ENCODE measurements around the gene MGMT.
"Not testable (repeated sequence)": the region's sequence is repeated elsewhere in the genome, so short reads cannot be mapped to it uniquely, and the experiment has no call there.

The MGMT gene

GRCh38 chr10:129426606-129427005, 40.4 kb upstream of the MGMT start:
- H3K4me2 ChIP-seq (ENCODE audit: low read depth, low read length) = no peak overlapping the region
- H3K4me1 ChIP-seq (ENCODE audit: low read length) = no peaks in the 10 kb centered on the region
- H2AFZ ChIP-seq (ENCODE audit: low read length) = no peak overlapping the region
- TF ChIP-seq EZH2phosphoT487 (IDR thresholded peaks at IDR 0.05; ENCODE audit: low read length) (no peak), EZH2 (optimal IDR thresholded peaks at IDR 0.05; ENCODE audit: low read depth, low read length) (no peak)
- TF ChIP-seq, protein P1, sequence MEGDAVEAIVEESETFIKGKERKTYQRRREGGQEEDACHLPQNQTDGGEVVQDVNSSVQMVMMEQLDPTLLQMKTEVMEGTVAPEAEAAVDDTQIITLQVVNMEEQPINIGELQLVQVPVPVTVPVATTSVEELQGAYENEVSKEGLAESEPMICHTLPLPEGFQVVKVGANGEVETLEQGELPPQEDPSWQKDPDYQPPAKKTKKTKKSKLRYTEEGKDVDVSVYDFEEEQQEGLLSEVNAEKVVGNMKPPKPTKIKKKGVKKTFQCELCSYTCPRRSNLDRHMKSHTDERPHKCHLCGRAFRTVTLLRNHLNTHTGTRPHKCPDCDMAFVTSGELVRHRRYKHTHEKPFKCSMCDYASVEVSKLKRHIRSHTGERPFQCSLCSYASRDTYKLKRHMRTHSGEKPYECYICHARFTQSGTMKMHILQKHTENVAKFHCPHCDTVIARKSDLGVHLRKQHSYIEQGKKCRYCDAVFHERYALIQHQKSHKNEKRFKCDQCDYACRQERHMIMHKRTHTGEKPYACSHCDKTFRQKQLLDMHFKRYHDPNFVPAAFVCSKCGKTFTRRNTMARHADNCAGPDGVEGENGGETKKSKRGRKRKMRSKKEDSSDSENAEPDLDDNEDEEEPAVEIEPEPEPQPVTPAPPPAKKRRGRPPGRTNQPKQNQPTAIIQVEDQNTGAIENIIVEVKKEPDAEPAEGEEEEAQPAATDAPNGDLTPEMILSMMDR (IDR thresholded peaks at IDR 0.05; ENCODE audit: low read length) = no peak
- H3K36me3 ChIP-seq (replicated peaks; ENCODE audit: insufficient read depth, low read length) = no peaks in the 10 kb centered on the region
- H3K79me2 ChIP-seq (ENCODE audit: low read length) = no peaks in the 10 kb centered on the region
- no peak overlapping the region for H3K9ac ChIP-seq (ENCODE audit: low read length)
- DNase-seq = no peak
- H3F3A ChIP-seq (ENCODE audit: insufficient read depth, low read length) = no peaks in the 10 kb centered on the region
- no peaks in the 10 kb centered on the region for H3K9me3 ChIP-seq (replicated peaks; ENCODE audit: insufficient read depth, low read length)
- H3K27me3 ChIP-seq (replicated peaks; ENCODE audit: insufficient read depth, low read length) = no peaks in the 10 kb centered on the region
- no peak overlapping the region for H3K4me3 ChIP-seq (ENCODE audit: low read length)
- no peaks in the 10 kb centered on the region for H3K9me2 ChIP-seq (replicated peaks; ENCODE audit: insufficient read depth, low read length)
- H4K20me1 ChIP-seq (ENCODE audit: insufficient read depth, low read length) = no peaks in the 10 kb centered on the region
- no peak overlapping the region for H3K27ac ChIP-seq (ENCODE audit: low read length)

DNA sequence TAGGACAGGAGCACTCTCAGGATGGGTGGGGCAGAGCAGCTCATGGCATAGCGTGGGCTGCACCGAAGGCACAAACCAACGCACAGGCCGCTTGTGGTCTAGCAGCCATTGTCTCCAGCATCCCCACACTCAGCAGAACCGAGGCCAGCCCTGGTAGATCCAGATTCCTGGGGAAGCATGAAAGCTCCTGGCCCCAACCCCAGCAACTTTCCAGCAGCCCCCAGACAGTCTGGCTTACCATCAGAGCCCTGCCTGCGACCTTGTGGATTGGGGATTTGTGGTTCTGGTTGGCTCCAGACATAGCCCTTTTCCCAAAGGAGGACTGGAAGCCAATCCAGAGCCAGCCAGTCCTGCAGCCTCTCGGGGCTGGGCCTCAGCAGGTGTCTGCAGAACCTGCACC, 33.8 kb upstream of the MGMT start:
- no peaks in the 10 kb centered on the region for H3K36me3 ChIP-seq (replicated peaks; ENCODE audit: insufficient read depth, low read length)
- H3K4me3 ChIP-seq (ENCODE audit: low read length) = no peak overlapping the region
- H3K27me3 ChIP-seq (replicated peaks; ENCODE audit: insufficient read depth, low read length) = no peaks in the 10 kb centered on the region
- TF ChIP-seq, protein P1 (IDR thresholded peaks at IDR 0.05; ENCODE audit: low read length) = no peak
- TF ChIP-seq EZH2phosphoT487 (IDR thresholded peaks at IDR 0.05; ENCODE audit: low read length) = no peak
- TF ChIP-seq EZH2 (optimal IDR thresholded peaks at IDR 0.05; ENCODE audit: low read depth, low read length) = no peak
- no peak overlapping the region for H2AFZ ChIP-seq (ENCODE audit: low read length)
- no peaks in the 10 kb centered on the region for H3K9me2 ChIP-seq (replicated peaks; ENCODE audit: insufficient read depth, low read length)
- no peaks in the 10 kb centered on the region for H4K20me1 ChIP-seq (ENCODE audit: insufficient read depth, low read length)
- H3K9ac ChIP-seq (ENCODE audit: low read length) = no peak overlapping the region
- H3K27ac ChIP-seq (ENCODE audit: low read length) = no peak overlapping the region
- no peaks in the 10 kb centered on the region for H3K4me1 ChIP-seq (ENCODE audit: low read length)
- no peaks in the 10 kb centered on the region for H3K9me3 ChIP-seq (replicated peaks; ENCODE audit: insufficient read depth, low read length)
- H3F3A ChIP-seq (ENCODE audit: insufficient read depth, low read length) = no peaks in the 10 kb centered on the region
- H3K79me2 ChIP-seq (ENCODE audit: low read length) = no peaks in the 10 kb centered on the region
- no peak overlapping the region for H3K4me2 ChIP-seq (ENCODE audit: low read depth, low read length)
- DNase-seq = no peak

- not testable (repeated sequence) for H3K27me3 ChIP-seq (replicated peaks; ENCODE audit: insufficient read depth, low read length); H3K9me3 ChIP-seq (replicated peaks; ENCODE audit: insufficient read depth, low read length); H3K4me3 ChIP-seq (ENCODE audit: low read length); H2AFZ ChIP-seq (ENCODE audit: low read length); DNase-seq; H3F3A ChIP-seq (ENCODE audit: insufficient read depth, low read length); H4K20me1 ChIP-seq (ENCODE audit: insufficient read depth, low read length); H3K9me2 ChIP-seq (replicated peaks; ENCODE audit: insufficient read depth, low read length); H3K27ac ChIP-seq (ENCODE audit: low read length); H3K9ac ChIP-seq (ENCODE audit: low read length); H3K4me2 ChIP-seq (ENCODE audit: low read depth, low read length); H3K36me3 ChIP-seq (replicated peaks; ENCODE audit: insufficient read depth, low read length); H3K4me1 ChIP-seq (ENCODE audit: low read length); H3K79me2 ChIP-seq (ENCODE audit: low read length)
Observed at GRCh38 chr10:129435724-129436123, 31.3 kb upstream of the MGMT start.

- Histone ChIP-seq H3K9me3 (replicated peaks; ENCODE audit: insufficient read depth, low read length) (no peaks in the 10 kb centered on the region), H3K27ac (ENCODE audit: low read length) (no peak overlapping the region)
Observed at GRCh38 chr10:129438024-129438423, 29.0 kb upstream of the MGMT start.

More at GRCh38 chr10:129438024-129438423, 29.0 kb upstream of the MGMT start:
- TF ChIP-seq EZH2 (optimal IDR thresholded peaks at IDR 0.05; ENCODE audit: low read depth, low read length) = no peak
- TF ChIP-seq EZH2phosphoT487 (IDR thresholded peaks at IDR 0.05; ENCODE audit: low read length) = no peak
- TF ChIP-seq, protein P1 (IDR thresholded peaks at IDR 0.05; ENCODE audit: low read length) = no peak
- H3K36me3 ChIP-seq (replicated peaks; ENCODE audit: insufficient read depth, low read length) = no peaks in the 10 kb centered on the region
- no peak overlapping the region for H3K4me2 ChIP-seq (ENCODE audit: low read depth, low read length)
- H3K4me3 ChIP-seq (ENCODE audit: low read length) = no peak overlapping the region
- no peaks in the 10 kb centered on the region for H3K9me2 ChIP-seq (replicated peaks; ENCODE audit: insufficient read depth, low read length)
- H3F3A ChIP-seq (ENCODE audit: insufficient read depth, low read length) = no peaks in the 10 kb centered on the region
- no peak for DNase-seq
- no peaks in the 10 kb centered on the region for H3K4me1 ChIP-seq (ENCODE audit: low read length)
- no peak overlapping the region for H3K9ac ChIP-seq (ENCODE audit: low read length)
- H2AFZ ChIP-seq (ENCODE audit: low read length) = no peak overlapping the region
- no peaks in the 10 kb centered on the region for H3K27me3 ChIP-seq (replicated peaks; ENCODE audit: insufficient read depth, low read length)
- no peaks in the 10 kb centered on the region for H4K20me1 ChIP-seq (ENCODE audit: insufficient read depth, low read length)
- no peaks in the 10 kb centered on the region for H3K79me2 ChIP-seq (ENCODE audit: low read length)
